ENCODE measurements around the gene CAMK1G. TPM values are rescaled to one million over a fixed set of nuclear protein-coding genes. Genes with fewer than 3 reads are reported as not detected.

The CAMK1G gene
- 1 to 10 TPM; 6.8 to 9.1 (median 8.8) TPM for polyA plus RNA-seq (ENCODE audit: insufficient read depth in 1 of 5, insufficient read length in 5 of 5, low replicate concordance in 1 of 5)
- long read RNA-seq, donor 1, result 0 reads
- long read RNA-seq, donor 2, partial matches to known transcripts, result 0 of 2 reads
- long read RNA-seq, donor 2, other reads (novel, unspliced or antisense), result 0 of 2 reads
- long read RNA-seq, donor 3, partial matches to known transcripts, result 0 of 1 reads
- long read RNA-seq, donor 3, other reads (novel, unspliced or antisense), result 0 of 1 reads
- long read RNA-seq, donor 4, partial matches to known transcripts, result 0 of 1 reads
- long read RNA-seq, donor 4, other reads (novel, unspliced or antisense), result 0 of 1 reads
- long read RNA-seq, donor 5, partial matches to known transcripts, result 0 of 1 reads
- long read RNA-seq, donor 5, other reads (novel, unspliced or antisense), result 0 of 1 reads
- long read RNA-seq, donor 6, partial matches to known transcripts, result 0 of 4 reads
- long read RNA-seq, donor 6, other reads (novel, unspliced or antisense), result 0 of 4 reads
- long read RNA-seq, donor 7, partial matches to known transcripts, result 0 of 1 reads
- long read RNA-seq, donor 7, other reads (novel, unspliced or antisense), result 0 of 1 reads
- long read RNA-seq, donor 8, result 0 reads

- peak; percentile 40 to 55 for DNase-seq
These were observed at the start of gene CAMK1G for GRCh38 chr1:209583408-209583807. TSS of gene CAMK1G (plus strand) at chr1:209583714. CDS start at chr1:209594984, 11,270 bp downstream.

GRCh38 chr1:209534496-209535250 is 48.8 kb upstream of the CAMK1G start:
- DNase-seq, result no peak

- no peak for DNase-seq
These were observed 46.7 kb upstream of the CAMK1G start for GRCh38 chr1:209536843-209537242.

GRCh38 chr1:209537336-209538114 is 46.0 kb upstream of the CAMK1G start:
- no peak for DNase-seq

GRCh38 chr1:209539576-209539975 is 43.9 kb upstream of the CAMK1G start:
- DNase-seq, result no peak

GRCh38 chr1:209542585-209542984 is 40.9 kb upstream of the CAMK1G start:
- no peak for DNase-seq

- no peak for DNase-seq
These were observed 39.4 kb upstream of the CAMK1G start for GRCh38 chr1:209544098-209544497.

GRCh38 chr1:209545423-209545822 is 38.1 kb upstream of the CAMK1G start:
- DNase-seq, result no peak

- peak; percentile 76 to 77 for DNase-seq
These were observed 37.0 kb upstream of the CAMK1G start for GRCh38 chr1:209546390-209547085.

- no peak for DNase-seq
These were observed 35.9 kb upstream of the CAMK1G start for GRCh38 chr1:209547626-209548025.

GRCh38 chr1:209549443-209550205 is 33.9 kb upstream of the CAMK1G start:
- no peak for DNase-seq

GRCh38 chr1:209550519-209550918 is 33.0 kb upstream of the CAMK1G start:
- no peak for DNase-seq

- no peak for DNase-seq
These were observed 30.9 kb upstream of the CAMK1G start for GRCh38 chr1:209552406-209553264.

GRCh38 chr1:209554761-209555611 is 28.5 kb upstream of the CAMK1G start:
- no peak for DNase-seq

- DNase-seq, result no peak
These were observed 27.3 kb upstream of the CAMK1G start for GRCh38 chr1:209556162-209556690.

- DNase-seq, result no peak
These were observed 26.3 kb upstream of the CAMK1G start for GRCh38 chr1:209557221-209557620.

- no peak for DNase-seq
These were observed 23.0 kb upstream of the CAMK1G start for GRCh38 chr1:209560529-209560928.

GRCh38 chr1:209560952-209561351 is 22.6 kb upstream of the CAMK1G start:
- DNase-seq, result no peak
